HPDE6-E6E7 (cell line): ENCODE results near the gene RAB35.

Source experiments
- DNase-seq: peaks from one replicate; pipeline ENCODE4 v3.0.0; 2011; ENCODE audit warnings: missing footprints; ENCODE audit errors: extremely low spot score

RAB35 gene

GRCh38 chr12:120103371-120103770, 13.2 kb downstream of the RAB35 start:
- no peak for DNase-seq

- no peak for DNase-seq
Measured at GRCh38 chr12:120103044-120103338, 13.6 kb downstream of the RAB35 start.

- no peak for DNase-seq
Measured at GRCh38 chr12:120102189-120103043, 14.1 kb downstream of the RAB35 start.

- no peak for DNase-seq
Measured at GRCh38 chr12:120101617-120102016, 14.9 kb downstream of the RAB35 start.

- no peak for DNase-seq
Measured at GRCh38 chr12:120101182-120101581, 15.4 kb downstream of the RAB35 start.

- no peak for DNase-seq
Measured at GRCh38 chr12:120100630-120101029, 15.9 kb downstream of the RAB35 start.

- DNase-seq: no peak
Measured at GRCh38 chr12:120099738-120100137, 16.8 kb downstream of the RAB35 start.

GRCh38 chr12:120098756-120099470, 17.6 kb downstream of the RAB35 start:
- no peak for DNase-seq

GRCh38 chr12:120096671-120097202, 19.8 kb downstream of the RAB35 start:
- no peak for DNase-seq

- no peak for DNase-seq
Measured at GRCh38 chr12:120095736-120096135, 20.8 kb downstream of the RAB35 start.

- no peak for DNase-seq
Measured at GRCh38 chr12:120095331-120095730, 21.2 kb downstream of the RAB35 start.

GRCh38 chr12:120094485-120094884, 22.1 kb downstream of the RAB35 start:
- DNase-seq: no peak

GRCh38 chr12:120093592-120094355, 22.8 kb downstream of the RAB35 start:
- DNase-seq: no peak

- no peak for DNase-seq
Measured at GRCh38 chr12:120093336-120093591, 23.3 kb downstream of the RAB35 start.

GRCh38 chr12:120092551-120093335, 23.8 kb downstream of the RAB35 start:
- DNase-seq: no peak

- no peak for DNase-seq
Measured at GRCh38 chr12:120091371-120092090, 25.0 kb downstream of the RAB35 start.

GRCh38 chr12:120090626-120091295, 25.8 kb downstream of the RAB35 start:
- DNase-seq: no peak

- no peak for DNase-seq
Measured at GRCh38 chr12:120090206-120090605, 26.3 kb downstream of the RAB35 start.

GRCh38 chr12:120089796-120090195, 26.8 kb downstream of the RAB35 start:
- DNase-seq: no peak

GRCh38 chr12:120089105-120089504, 27.4 kb downstream of the RAB35 start:
- DNase-seq: no peak
